HepG2 (cell line): ENCODE results near the gene MAPK8IP3. TPM values are rescaled to one million over a fixed set of nuclear protein-coding genes. Genes with fewer than 3 reads are reported as not detected.
"Not testable (repeated sequence)": the region's sequence is repeated elsewhere in the genome, so short reads cannot be mapped to it uniquely, and the experiment has no call there.

Source experiments
- ATAC-seq: fragments of 200-7000 bp; cut with Tn5 transposase; 3 replicates; pipeline ENCODE4 v1.9.1; 2020; ENCODE audit warnings: mild to moderate bottlenecking, moderate library complexity
- BruUV-seq: library from RNA; stranded (reverse); fragments of 400-500 nt; replicated peaks from 2 replicates; lab custom pipeline; 2021; lab: Mats Ljungman, UMichigan
- CTCF ChIA-PET: fragments of 300-600 bp; formaldehyde crosslinking; extraction: SDS; loops from one replicate; lab custom pipeline; 2021; ENCODE audit warnings: low total read pairs, inconsistent platforms, low intra/inter-chr PET ratio; lab: Yijun Ruan, JAX
- POLR2A ChIA-PET: fragments of 350-600 bp; sonication (Branson Sonifier 250); formaldehyde crosslinking; loops from one replicate; lab custom pipeline; 2020; ENCODE audit warnings: antibody characterized with exemption, inconsistent platforms; lab: Yijun Ruan, JAX
- DNase-seq: peaks from one replicate; pipeline ENCODE4 v3.0.0-alpha.2; 2015; ENCODE audit warnings: low spot score
- FAIRE-seq: peaks from 3 replicates; lab custom pipeline; 2011; peaks lifted over from hg19 to GRCh38; lab: Jason Lieb, UNC
- H2AFZ ChIP-seq: one replicate; pipeline ENCODE4 v1.6.1; 2011; ENCODE audit warnings: low read length, inconsistent platforms
- H3K27ac ChIP-seq: fragments of 300-600 bp; 3 replicates; pipeline ENCODE4 v1.8.0; 2011; ENCODE audit warnings: mixed run types, mild to moderate bottlenecking, mixed read lengths, low read length, inconsistent platforms; ENCODE audit not compliant: insufficient read depth; ENCODE audit errors: extremely low read length
- H3K27me3 ChIP-seq, 2 experiments: fragments of 200-600 bp in 1 of 2; 2 replicates in 1 of 2; 3 replicates in 1 of 2; pipeline versions ENCODE4 v1.6.0 to v1.8.0; 2011; ENCODE audit warnings: low read length in 2 of 2, mild to moderate bottlenecking in 2 of 2, moderate library complexity in 2 of 2, inconsistent platforms in 1 of 2; ENCODE audit not compliant: insufficient read depth in 2 of 2, control insufficient read depth in 1 of 2
- H3K36me3 ChIP-seq, 2 experiments: fragments of 200-600 bp in 1 of 2; replicated peaks in 1 of 2; 2 replicates in 1 of 2; 3 replicates in 1 of 2; pipeline versions ENCODE4 v1.5.1 to v1.8.0; 2011; ENCODE audit warnings: low read length in 2 of 2, inconsistent platforms in 1 of 2; ENCODE audit not compliant: insufficient read depth in 2 of 2, control insufficient read depth in 1 of 2
- H3K4me1 ChIP-seq: 2 replicates; pipeline ENCODE4 v1.5.1; 2012; ENCODE audit warnings: low read length, inconsistent platforms; ENCODE audit not compliant: insufficient read depth
- H3K4me2 ChIP-seq: 2 replicates; pipeline ENCODE4 v1.6.0; 2011; ENCODE audit warnings: low read depth, low read length, inconsistent platforms
- H3K4me3 ChIP-seq, 3 experiments: fragments of 200-600 bp in 1 of 3; sonication (generic), shearing (Covaris generic) in 1 of 3; replicated peaks in 1 of 3; 2 replicates each; pipeline ENCODE4 v1.5.1; 2011 to 2016; ENCODE audit warnings: low read length in 3 of 3, inconsistent platforms in 2 of 3, low read depth in 2 of 3, mild to moderate bottlenecking in 2 of 3, control low read depth in 1 of 3, mixed read lengths in 1 of 3; ENCODE audit not compliant: insufficient read depth in 1 of 3
- H3K79me2 ChIP-seq: one replicate; pipeline ENCODE4 v1.6.1; 2011; ENCODE audit warnings: low read length, inconsistent platforms; ENCODE audit not compliant: insufficient read depth
- H3K9ac ChIP-seq: 2 replicates; pipeline ENCODE4 v1.6.0; 2011; ENCODE audit warnings: mild to moderate bottlenecking, low read depth, low read length, inconsistent platforms; ENCODE audit not compliant: insufficient read depth
- H3K9me3 ChIP-seq: 2 replicates; pipeline ENCODE4 v1.5.1; 2012; ENCODE audit warnings: mild to moderate bottlenecking, low read length
- H4K20me1 ChIP-seq: 2 replicates; pipeline ENCODE4 v1.6.0; 2011; ENCODE audit warnings: inconsistent platforms, mild to moderate bottlenecking, low read length, moderate library complexity; ENCODE audit not compliant: insufficient read depth
- ARNT ChIP-seq: fragments of 450-650 bp; IDR thresholded peaks from 2 replicates; pipeline ENCODE4 v1.6.1; 2017
- ATF7 ChIP-seq, 2 experiments: fragments of 450-650 bp in 1 of 2; sonication (generic) in 1 of 2; formaldehyde crosslinking in 1 of 2; IDR thresholded peaks; 2 replicates each; pipeline versions ENCODE4 v1.4.0 to v1.6.1; 2016 to 2020; ENCODE audit warnings: antibody characterized with exemption in 1 of 2, mild to moderate bottlenecking in 1 of 2, missing genetic modification reagents in 1 of 2
- CEBPB ChIP-seq: IDR thresholded peaks from 2 replicates; pipeline ENCODE4 v1.6.1; 2011; ENCODE audit warnings: low read depth, low read length, improper control_type of control experiment, borderline replicate concordance
- PHF8 ChIP-seq: sonication (generic); formaldehyde crosslinking; IDR thresholded peaks from 2 replicates; pipeline ENCODE4 v1.5.0; 2020; ENCODE audit warnings: missing genetic modification reagents
- RBAK ChIP-seq: sonication (generic); formaldehyde crosslinking; IDR thresholded peaks from 2 replicates; pipeline ENCODE4 v1.5.1; 2020; ENCODE audit warnings: mild to moderate bottlenecking, missing genetic modification reagents
- TCF12 ChIP-seq, 2 experiments: fragments of 450-650 bp in 1 of 2; sonication (generic) in 1 of 2; formaldehyde crosslinking in 1 of 2; IDR thresholded peaks; 2 replicates each; pipeline versions ENCODE4 v1.6.1 to v1.8.0; 2017 to 2022; ENCODE audit warnings: antibody characterized with exemption in 1 of 2, mild to moderate bottlenecking in 1 of 2, missing genetic modification reagents in 1 of 2, moderate library complexity in 1 of 2
- ZIK1 ChIP-seq: sonication (generic); formaldehyde crosslinking; IDR thresholded peaks from 2 replicates; pipeline ENCODE4 v1.5.0; 2020; ENCODE audit warnings: mild to moderate bottlenecking, low read depth, missing genetic modification reagents, borderline replicate concordance
- WGBS: methylation state at CpG from one replicate; pipeline ENCODE4 v1.1.6; 2017; ENCODE audit warnings: low lambda C conversion rate; 5-methylcytosine and 5-hydroxymethylcytosine counted together
- in situ Hi-C: cut with HindIII; loops from 2 replicates; pipeline ENCODE4 v1.10.0; 2017; ENCODE audit warnings: low pct_unique_long_range_greater_than_20kb; ENCODE audit not compliant: extremely low pct_ligation_motif_present
- intact Hi-C: fragments of 100-400 bp; cut with micrococcal nuclease; formaldehyde crosslinking; loops from one replicate; pipeline ENCODE4 v1.10.0; 2022; ENCODE audit not compliant: unreplicated experiment
- polyA plus RNA-seq, 8 experiments: library from polyadenylated mRNA; depleted of rRNA in 3 of 8; stranded (reverse) in 7 of 8; unstranded in 1 of 8; fragments of >200 nt; fragmentation: Illumina TruSeq in 4 of 8; extraction: Trizol in 4 of 8; gene quantifications; 2 replicates each; pipeline versions ENCODE4 v1.2.1 to v1.2.3, GENCODE V29; 2011 to 2016; ENCODE audit warnings: low read depth in 4 of 8, missing spikeins in 1 of 8, mixed read lengths in 1 of 8; ENCODE audit not compliant: insufficient read depth in 1 of 8
- total RNA-seq, 5 experiments: library from RNA; depleted of rRNA; stranded (reverse); fragments of >200 nt; fragmentation: Illumina TruSeq; extraction: Trizol; gene quantifications; 2 replicates each; pipeline ENCODE4 v1.2.3, GENCODE V29; 2016; ENCODE audit warnings: low read depth in 1 of 5
- TF ChIP-seq, protein P1 (sequence below): sonication (generic); formaldehyde crosslinking; IDR thresholded peaks from 2 replicates; pipeline ENCODE4 v1.4.0; 2020; ENCODE audit warnings: missing genetic modification reagents

Gene MAPK8IP3
- total and polyA plus RNA-seq, 2 of the 13 experiments (the other 11 are each of a cell fraction or from before 2014, with no cell fraction given) = 25.1 to 41.7 TPM

- H2AFZ ChIP-seq = no peak overlapping the region
- no peaks in the 10 kb centered on the region for H3K27me3 ChIP-seq
- H3K4me2 ChIP-seq = no peak overlapping the region
- WGBS = 98% methylated on average over 14 of the region's 14 CpGs
- H3K79me2 ChIP-seq = peaks cover 63% of the 10 kb centered on the region
- no peak overlapping the region for H3K27ac ChIP-seq
- FAIRE-seq = no peak
- CTCF ChIA-PET = no interaction called here
- in situ Hi-C loops (no loop called here), intact Hi-C loops (no loop called here)
- H3K4me1 ChIP-seq = peaks cover 32% of the 10 kb centered on the region
- BruUV-seq = no TSS peak
- no peak overlapping the region for H3K9ac ChIP-seq
- H4K20me1 ChIP-seq = peaks cover 13% of the 10 kb centered on the region; the same call in 1 of the 2 replicates
- H3K9me3 ChIP-seq = no peaks in the 10 kb centered on the region
- TF ChIP-seq ZIK1 (CRISPR knock-in tag) = no peak
- TF ChIP-seq, protein P1, sequence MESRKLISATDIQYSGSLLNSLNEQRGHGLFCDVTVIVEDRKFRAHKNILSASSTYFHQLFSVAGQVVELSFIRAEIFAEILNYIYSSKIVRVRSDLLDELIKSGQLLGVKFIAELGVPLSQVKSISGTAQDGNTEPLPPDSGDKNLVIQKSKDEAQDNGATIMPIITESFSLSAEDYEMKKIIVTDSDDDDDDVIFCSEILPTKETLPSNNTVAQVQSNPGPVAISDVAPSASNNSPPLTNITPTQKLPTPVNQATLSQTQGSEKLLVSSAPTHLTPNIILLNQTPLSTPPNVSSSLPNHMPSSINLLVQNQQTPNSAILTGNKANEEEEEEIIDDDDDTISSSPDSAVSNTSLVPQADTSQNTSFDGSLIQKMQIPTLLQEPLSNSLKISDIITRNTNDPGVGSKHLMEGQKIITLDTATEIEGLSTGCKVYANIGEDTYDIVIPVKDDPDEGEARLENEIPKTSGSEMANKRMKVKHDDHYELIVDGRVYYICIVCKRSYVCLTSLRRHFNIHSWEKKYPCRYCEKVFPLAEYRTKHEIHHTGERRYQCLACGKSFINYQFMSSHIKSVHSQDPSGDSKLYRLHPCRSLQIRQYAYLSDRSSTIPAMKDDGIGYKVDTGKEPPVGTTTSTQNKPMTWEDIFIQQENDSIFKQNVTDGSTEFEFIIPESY (CRISPR knock-in tag) = peak; percentile 77
- TF ChIP-seq, all 625 proteins: peak for 1
- ATAC-seq = no peak
- Histone ChIP-seq H3K4me3 (no peak overlapping the region), H3K36me3 (peaks cover 2 to 13% of the 10 kb centered on the region in 2 experiments; a peak in 2 of 5 replicates)
- POLR2A ChIA-PET = no interaction called here
- DNase-seq = no peak
These were observed 7.9 kb downstream of the MAPK8IP3 start for GRCh38 chr16:1713933-1714332.

GRCh38 chr16:1715220-1715619 lies 9.2 kb downstream of the MAPK8IP3 start:
- peaks cover 11% of the 10 kb centered on the region; the same call in 1 of the 2 replicates for H4K20me1 ChIP-seq
- in situ Hi-C loops = no loop called here
- no peaks in the 10 kb centered on the region for H3K9me3 ChIP-seq
- H2AFZ ChIP-seq = no peak overlapping the region
- H3K9ac ChIP-seq = no peak overlapping the region
- H3K4me1 ChIP-seq = peaks cover 33% of the 10 kb centered on the region
- H3K27ac ChIP-seq = no peak overlapping the region
- 98% methylated on average over 12 of the region's 12 CpGs for WGBS
- CTCF ChIA-PET = no interaction called here
- DNase-seq (no peak), ATAC-seq (no peak), FAIRE-seq (no peak)
- no peak overlapping the region for H3K4me2 ChIP-seq
- no TSS peak for BruUV-seq
- intact Hi-C loops = no loop called here
- no peak overlapping the region for H3K4me3 ChIP-seq
- POLR2A ChIA-PET = interaction anchor here (1.2 kb wide), 1 partner anchor 9 kb away, joined by 4 read pairs; the partner anchor contains the start of gene MAPK8IP3
- H3K36me3 ChIP-seq = peaks cover 2 to 13% of the 10 kb centered on the region in 2 experiments; a peak in 2 of 5 replicates
- no peaks in the 10 kb centered on the region for H3K27me3 ChIP-seq
- H3K79me2 ChIP-seq = peaks cover 54% of the 10 kb centered on the region
- TF ChIP-seq RBAK (CRISPR knock-in tag) (no peak), CEBPB (0 out of 2 replicates have a peak, but pooled peaks have one; percentile 21), TCF12 (IDR thresholded peaks at IDR 0.05) (no peak), TCF12 (CRISPR knock-in tag; IDR thresholded peaks at IDR 0.05) (no peak), PHF8 (CRISPR knock-in tag) (no peak), ATF7 (IDR thresholded peaks at IDR 0.05) (no peak), ATF7 (CRISPR knock-in tag; IDR thresholded peaks at IDR 0.05) (no peak), ARNT (no peak)
- TF ChIP-seq, all 625 proteins: peak for 1

- H4K20me1 ChIP-seq, H3K27me3 ChIP-seq, H3K4me3 ChIP-seq, H3K36me3 ChIP-seq, BruUV-seq, POLR2A ChIA-PET, in situ Hi-C loops, ATAC-seq, H3K9me3 ChIP-seq, H2AFZ ChIP-seq, H3K27ac ChIP-seq, CTCF ChIA-PET, DNase-seq, H3K9ac ChIP-seq, intact Hi-C loops, H3K4me2 ChIP-seq, FAIRE-seq: not testable (repeated sequence)
- 98% methylated on average over 10 of the region's 10 CpGs for WGBS
- Histone ChIP-seq H3K4me1 (peaks cover 43% of the 10 kb centered on the region), H3K79me2 (peaks cover 37% of the 10 kb centered on the region)
These were observed 12.2 kb downstream of the MAPK8IP3 start for GRCh38 chr16:1718236-1718635.
